GM18505 (cell line): Measurements from ENCODE around the gene B4GALNT4.
"Not testable (repeated sequence)": the region's sequence is repeated elsewhere in the genome, so short reads cannot be mapped to it uniquely, and the experiment has no call there.

Experiments
- ATAC-seq: cut with Tn5 transposase; IDR thresholded peaks from one replicate; pipeline ENCODE4 v1.9.1; 2021; ENCODE audit not compliant: unreplicated experiment
- POLR2A ChIP-seq: IDR thresholded peaks from 4 replicates; pipeline ENCODE4 v1.6.1; 2011; ENCODE audit warnings: borderline replicate concordance; ENCODE audit not compliant: insufficient read depth, insufficient read length; ENCODE audit errors: extremely low read depth

B4GALNT4 gene

DNA sequence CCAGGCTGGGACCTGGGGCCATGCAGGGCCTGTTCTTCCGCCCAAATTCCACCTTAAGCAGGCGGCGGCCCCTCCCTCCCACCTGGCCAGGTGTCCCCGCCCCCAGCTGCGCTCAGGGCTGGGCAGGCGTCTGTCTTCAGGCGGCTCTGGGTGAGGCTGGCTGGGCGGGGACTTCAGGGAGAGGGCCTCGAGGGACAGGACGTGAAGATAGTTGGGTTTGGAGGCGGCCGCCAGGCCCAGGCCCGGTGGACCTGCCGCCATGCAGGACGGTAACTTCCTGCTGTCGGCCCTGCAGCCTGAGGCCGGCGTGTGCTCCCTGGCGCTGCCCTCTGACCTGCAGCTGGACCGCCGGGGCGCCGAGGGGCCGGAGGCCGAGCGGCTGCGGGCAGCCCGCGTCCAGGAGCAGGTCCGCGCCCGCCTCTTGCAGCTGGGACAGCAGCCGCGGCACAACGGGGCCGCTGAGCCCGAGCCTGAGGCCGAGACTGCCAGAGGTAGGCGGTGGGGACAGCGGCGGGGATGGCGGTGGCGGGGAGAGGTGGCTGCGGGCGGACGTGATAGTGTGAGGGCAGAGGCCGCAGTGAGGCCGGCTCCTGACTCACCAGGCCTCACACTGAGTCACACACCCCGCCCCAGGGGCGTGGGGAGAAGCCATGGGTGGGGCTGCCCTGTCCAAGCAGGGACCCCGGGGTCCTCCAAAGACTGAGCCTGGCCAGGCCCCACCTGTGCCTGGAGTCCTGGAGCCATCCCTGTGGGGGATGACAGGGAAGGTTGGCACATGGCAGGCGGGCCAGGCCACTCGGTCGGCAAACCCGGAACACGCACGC lies 24.9 kb downstream of the B4GALNT4 start, which contains the start of gene PKP3:
TSS of gene PKP3 (plus strand) at position 176 of the 824 bp plus-strand sequence. CDS start at position 260, 84 bp downstream.
- TF ChIP-seq POLR2A: no peak
- no peak for ATAC-seq

DNA sequence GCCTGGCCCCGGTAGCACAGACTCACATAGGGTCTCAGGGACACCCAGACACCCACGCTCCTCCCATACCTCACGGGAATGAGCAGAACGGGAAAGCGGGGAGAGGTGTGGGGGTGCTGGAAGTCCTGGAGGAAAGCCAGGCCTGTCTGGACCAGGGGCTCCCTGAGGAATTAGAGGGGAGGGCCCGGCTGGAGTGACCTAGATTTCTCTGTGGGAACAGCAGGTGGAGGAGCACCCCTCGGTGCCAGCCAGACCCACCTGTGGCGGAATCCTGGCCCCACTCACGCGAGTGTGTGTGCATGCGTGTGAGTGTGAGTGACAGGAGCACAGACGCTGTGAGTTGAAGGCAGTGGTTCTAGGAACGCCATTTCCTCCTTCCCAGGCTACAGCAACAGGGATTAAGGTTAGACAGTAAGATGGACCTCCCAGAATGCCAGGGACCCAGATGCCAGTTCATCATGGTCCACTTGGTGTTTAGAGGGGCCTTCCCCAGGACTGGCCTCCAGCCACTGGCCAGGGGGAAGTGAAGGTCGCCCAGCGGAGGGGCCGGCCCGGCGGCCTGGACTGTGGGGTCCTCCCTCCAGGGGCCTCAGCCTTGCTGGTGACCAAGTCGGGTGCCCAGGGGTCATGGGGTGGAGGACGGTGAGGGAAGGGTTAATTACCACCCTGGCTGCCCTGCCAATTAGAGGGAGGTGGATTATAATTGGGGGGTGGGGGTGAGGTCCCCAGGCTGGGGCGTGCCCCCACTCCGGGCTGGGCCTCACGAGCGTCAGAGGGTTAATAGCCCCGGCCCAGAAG lies 25.8 kb downstream of the B4GALNT4 start:
- no peak for TF ChIP-seq POLR2A
- ATAC-seq: no peak

DNA sequence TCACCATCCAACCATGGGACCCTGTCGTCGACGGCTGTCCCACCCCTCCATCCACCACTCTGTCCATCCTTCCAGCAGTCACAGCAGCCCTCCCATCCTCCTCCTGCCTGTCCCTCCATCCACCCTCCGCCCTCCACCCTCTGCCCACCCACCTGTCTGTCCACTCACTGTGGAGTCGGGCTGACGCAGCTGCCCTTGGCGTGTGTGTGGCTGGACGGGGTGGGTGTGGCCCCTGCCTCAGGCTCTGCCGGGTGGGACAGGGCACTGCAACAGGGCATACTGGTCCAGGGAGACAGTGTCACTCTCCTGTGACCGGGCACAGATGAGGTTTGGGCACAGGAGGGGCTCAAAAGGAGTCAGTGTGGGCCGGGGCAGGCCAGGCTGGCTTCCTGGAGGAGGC lies 26.6 kb downstream of the B4GALNT4 start:
- ATAC-seq: no peak
- no peak for TF ChIP-seq POLR2A

DNA sequence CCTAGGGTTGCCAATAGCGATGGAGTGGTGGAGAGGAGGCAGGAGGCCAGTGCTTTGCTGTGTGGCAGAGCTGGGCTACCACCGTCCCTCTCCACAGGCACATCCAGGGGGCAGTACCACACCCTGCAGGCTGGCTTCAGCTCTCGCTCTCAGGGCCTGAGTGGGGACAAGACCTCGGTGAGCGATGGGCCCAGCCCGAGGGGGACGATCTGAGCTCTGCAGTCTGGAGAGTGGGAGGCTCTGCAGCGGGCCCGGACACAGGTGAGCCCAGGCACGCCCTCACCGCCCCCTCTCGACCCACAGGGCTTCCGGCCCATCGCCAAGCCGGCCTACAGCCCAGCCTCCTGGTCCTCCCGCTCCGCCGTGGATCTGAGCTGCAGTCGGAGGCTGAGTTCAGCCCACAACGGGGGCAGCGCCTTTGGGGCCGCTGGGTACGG lies 27.2 kb downstream of the B4GALNT4 start:
- no peak for ATAC-seq
- no peak for TF ChIP-seq POLR2A

DNA sequence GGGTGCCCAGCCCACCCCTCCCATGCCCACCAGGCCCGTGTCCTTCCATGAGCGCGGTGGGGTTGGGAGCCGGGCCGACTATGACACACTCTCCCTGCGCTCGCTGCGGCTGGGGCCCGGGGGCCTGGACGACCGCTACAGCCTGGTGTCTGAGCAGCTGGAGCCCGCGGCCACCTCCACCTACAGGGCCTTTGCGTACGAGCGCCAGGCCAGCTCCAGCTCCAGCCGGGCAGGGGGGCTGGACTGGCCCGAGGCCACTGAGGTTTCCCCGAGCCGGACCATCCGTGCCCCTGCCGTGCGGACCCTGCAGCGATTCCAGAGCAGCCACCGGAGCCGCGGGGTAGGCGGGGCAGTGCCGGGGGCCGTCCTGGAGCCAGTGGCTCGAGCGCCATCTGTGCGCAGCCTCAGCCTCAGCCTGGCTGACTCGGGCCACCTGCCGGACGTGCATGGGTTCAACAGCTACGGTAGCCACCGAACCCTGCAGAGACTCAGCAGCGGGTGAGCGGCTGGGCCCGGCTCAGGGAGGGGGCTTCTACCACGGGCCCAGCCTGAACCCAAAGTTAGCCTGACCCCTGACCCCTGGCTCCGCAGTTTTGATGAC lies 27.7 kb downstream of the B4GALNT4 start:
- peak; percentile 68 for ATAC-seq

DNA sequence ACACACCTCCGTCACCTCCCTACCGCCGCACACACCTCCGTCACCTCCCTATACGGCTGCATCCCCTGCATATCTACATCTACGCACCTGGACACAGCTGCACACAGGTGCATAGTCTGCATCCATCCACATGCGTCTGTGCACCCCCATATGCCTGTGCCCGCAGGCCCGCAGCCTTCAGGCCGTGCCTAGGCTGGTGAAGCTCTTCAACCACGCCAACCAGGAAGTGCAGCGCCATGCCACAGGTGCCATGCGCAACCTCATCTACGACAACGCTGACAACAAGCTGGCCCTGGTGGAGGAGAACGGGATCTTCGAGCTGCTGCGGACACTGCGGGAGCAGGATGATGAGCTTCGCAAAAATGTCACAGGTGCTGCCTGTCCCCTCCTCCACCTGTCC lies 29.5 kb downstream of the B4GALNT4 start:
- no peak for ATAC-seq

More for the DNA sequence above, 27.7 kb downstream of the B4GALNT4 start:
- no peak for TF ChIP-seq POLR2A

DNA sequence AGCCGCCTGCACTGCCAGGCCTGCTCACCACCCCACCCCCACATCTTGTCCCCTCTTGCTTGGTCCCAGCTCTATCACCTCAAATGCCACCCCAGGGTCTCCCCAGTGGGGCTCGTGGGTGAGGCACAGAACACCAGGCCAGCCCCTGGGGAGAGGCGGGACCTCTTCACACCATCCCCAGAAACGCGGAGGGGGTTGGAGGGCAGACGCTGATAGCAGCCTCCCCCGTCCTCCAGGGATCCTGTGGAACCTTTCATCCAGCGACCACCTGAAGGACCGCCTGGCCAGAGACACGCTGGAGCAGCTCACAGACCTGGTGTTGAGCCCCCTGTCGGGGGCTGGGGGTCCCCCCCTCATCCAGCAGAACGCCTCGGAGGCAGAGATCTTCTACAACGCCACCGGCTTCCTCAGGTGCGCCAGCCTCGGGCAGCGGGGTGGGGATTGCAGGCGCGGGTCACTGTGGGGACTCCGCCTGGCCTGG lies 30.5 kb downstream of the B4GALNT4 start:
- no peak for TF ChIP-seq POLR2A

More for the DNA sequence above, 29.5 kb downstream of the B4GALNT4 start:
- no peak for TF ChIP-seq POLR2A

DNA sequence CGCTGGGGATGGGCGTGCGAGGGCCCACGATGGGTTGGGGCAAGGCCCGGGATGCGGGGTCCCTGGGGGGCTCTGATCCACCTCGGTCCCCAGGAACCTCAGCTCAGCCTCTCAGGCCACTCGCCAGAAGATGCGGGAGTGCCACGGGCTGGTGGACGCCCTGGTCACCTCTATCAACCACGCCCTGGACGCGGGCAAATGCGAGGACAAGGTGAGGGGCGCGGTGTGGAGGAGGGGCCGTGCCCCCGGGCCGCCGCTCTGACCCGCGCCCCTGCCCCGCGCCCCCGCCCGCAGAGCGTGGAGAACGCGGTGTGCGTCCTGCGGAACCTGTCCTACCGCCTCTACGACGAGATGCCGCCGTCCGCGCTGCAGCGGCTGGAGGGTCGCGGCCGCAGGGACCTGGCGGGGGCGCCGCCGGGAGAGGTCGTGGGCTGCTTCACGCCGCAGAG lies 31.0 kb downstream of the B4GALNT4 start:
- no peak for TF ChIP-seq POLR2A
- no peak for ATAC-seq

More for the DNA sequence above, 30.5 kb downstream of the B4GALNT4 start:
- ATAC-seq: no peak

DNA sequence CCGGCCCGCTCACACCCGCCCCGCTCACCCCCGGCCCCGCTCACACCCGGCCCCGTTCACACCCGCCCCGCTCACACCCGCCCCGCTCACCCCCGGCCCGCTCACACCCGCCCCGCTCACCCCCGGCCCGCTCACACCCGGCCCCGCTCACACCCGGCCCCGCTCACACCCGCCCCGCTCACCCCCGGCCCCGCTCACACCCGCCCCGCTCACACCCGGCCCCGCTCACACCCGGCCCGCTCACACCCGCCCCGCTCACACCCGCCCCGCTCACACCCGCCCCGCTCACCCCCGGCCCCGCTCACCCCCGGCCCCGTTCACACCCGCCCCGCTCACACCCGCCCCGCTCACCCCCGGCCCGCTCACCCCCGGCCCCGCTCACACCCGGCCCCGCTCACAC lies 31.9 kb downstream of the B4GALNT4 start:
- ATAC-seq: not testable (repeated sequence)

DNA sequence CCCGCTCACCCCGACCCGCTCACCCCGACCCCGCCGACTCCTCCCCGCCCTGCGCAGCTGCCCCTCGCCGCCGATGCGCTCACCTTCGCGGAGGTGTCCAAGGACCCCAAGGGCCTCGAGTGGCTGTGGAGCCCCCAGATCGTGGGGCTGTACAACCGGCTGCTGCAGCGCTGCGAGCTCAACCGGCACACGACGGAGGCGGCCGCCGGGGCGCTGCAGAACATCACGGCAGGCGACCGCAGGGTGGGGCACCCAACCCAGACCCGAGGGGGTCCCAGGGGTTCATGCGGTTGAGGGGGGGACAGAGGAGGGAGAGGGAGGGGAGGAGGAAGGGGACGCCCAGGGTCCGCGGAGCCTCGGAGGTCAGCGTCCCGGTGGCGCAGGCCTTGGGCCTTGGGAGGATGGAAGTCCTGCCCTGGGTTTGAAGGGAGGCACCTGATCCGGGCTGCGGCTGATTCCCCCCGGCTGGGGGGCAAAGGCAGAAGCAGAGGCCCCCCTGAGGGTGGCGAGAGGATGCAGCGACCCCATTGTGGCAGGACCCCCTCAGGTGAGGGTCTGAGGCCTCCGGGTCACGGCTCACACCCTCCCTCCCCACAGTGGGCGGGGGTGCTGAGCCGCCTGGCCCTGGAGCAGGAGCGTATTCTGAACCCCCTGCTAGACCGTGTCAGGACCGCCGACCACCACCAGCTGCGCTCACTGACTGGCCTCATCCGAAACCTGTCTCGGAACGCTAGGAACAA lies 33.9 kb downstream of the B4GALNT4 start:
- no peak for ATAC-seq

DNA sequence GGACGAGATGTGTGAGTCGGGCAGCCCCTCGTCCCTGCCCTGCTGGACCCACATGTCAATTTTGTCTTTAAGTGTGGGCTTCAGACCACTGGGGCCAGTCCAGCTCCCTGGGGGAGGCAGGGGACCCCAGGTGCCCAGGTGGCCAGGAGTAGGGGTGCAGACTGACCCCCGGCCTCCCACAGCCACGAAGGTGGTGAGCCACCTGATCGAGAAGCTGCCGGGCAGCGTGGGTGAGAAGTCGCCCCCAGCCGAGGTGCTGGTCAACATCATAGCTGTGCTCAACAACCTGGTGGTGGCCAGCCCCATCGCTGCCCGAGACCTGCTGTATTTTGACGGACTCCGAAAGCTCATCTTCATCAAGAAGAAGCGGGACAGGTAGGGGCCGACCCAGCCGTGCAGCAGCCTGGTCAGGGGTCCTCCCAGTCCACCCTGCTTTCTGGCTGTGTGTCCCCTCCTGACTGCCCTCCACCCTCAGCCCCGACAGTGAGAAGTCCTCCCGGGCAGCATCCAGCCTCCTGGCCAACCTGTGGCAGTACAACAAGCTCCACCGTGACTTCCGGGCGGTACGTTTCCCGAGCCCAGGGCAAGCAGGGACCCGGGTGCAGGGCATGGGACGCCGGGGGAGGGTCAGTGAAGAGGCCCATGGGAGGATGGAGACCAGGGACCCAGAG lies 34.6 kb downstream of the B4GALNT4 start:
- TF ChIP-seq POLR2A: no peak
- no peak for ATAC-seq

More for the DNA sequence above, 33.9 kb downstream of the B4GALNT4 start:
- TF ChIP-seq POLR2A: no peak

DNA sequence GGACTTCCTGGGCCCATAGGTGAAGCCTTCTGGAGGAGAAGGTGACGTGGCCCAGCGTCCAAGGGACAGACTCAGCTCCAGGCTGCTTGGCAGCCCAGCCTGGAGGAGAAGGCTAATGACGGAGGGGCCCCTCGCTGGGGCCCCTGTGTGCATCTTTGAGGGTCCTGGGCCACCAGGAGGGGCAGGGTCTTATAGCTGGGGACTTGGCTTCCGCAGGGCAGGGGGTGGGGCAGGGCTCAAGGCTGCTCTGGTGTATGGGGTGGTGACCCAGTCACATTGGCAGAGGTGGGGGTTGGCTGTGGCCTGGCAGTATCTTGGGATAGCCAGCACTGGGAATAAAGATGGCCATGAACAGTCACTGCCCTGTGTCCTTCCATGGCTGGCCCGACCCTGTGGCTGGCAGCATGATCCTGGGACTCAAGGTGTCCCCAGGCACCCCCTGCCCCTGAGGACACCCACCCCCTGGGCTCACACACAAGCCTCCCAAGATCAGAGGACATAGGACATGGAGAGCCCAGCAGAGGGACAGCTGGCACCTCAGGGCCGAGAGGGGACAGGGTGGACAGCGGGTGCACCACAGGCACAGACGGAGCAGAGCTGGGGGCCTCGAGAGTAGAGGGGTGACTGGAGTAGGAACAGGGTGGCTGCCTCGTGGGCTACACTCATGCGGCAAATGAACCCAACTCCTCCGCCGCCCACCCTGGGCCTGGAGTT lies 35.4 kb downstream of the B4GALNT4 start:
- no peak for TF ChIP-seq POLR2A
- no peak for ATAC-seq

DNA sequence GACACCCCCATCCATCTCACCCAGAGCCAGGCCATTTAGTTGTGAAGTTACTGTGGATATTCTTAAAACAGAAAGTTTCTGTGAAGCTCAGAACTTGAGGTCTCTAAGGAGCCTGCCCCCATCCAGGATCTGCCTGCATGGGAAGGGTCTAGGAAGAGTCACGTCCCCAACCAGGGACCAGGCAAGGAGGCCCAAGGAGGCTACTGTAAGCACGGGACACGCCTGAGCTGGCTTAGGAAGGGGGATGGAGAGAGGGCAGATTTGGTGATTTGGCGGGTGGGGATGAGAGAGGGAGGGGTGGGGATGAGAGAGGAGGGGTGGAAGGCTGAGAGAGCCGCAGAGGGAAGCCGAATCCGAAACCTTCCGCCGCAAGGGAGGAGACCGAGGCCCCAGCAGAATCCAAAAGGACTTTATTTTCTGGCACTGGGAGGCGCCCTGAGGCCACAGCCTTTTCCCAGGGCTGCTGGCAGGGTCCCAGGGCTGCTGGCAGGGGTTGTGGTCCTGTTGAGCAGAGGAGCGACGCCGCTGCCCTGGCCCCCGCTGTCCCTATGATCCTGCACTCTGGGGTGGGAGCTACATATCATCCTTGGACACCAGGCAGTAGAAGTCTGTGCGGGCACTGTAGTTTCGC lies 36.1 kb downstream of the B4GALNT4 start:
- ATAC-seq: no peak
- no peak for TF ChIP-seq POLR2A
